Measurements from ENCODE around the gene BANK1.

Gene BANK1

GRCh38 chr4:102094481-102094880, 304.0 kb downstream of the BANK1 start:
- no peak for TF ChIP-seq CTCF (IDR thresholded peaks at IDR 0.05; ENCODE audit: control extremely low read depth, extremely low read depth, low read depth, missing control alignments)
- CTCF ChIA-PET: interaction anchor here (2.1 kb wide), 1 partner anchor 11 kb away, joined by 4 read pairs; no protein-coding TSS in a partner anchor
- POLR2A ChIA-PET: no interaction called here
- no peak for DNase-seq (ENCODE audit: extremely low spot score)

- ChIA-PET POLR2A (no interaction called here), CTCF (interaction anchor here (0.9 kb wide), 1 partner anchor 18 kb away, joined by 3 read pairs; no protein-coding TSS in a partner anchor)
- no peak for DNase-seq (ENCODE audit: extremely low spot score)
- no peak for TF ChIP-seq CTCF (IDR thresholded peaks at IDR 0.05; ENCODE audit: control extremely low read depth, extremely low read depth, low read depth, missing control alignments)
Observed at GRCh38 chr4:102103368-102103767, 312.8 kb downstream of the BANK1 start.

GRCh38 chr4:102104278-102104677, 313.7 kb downstream of the BANK1 start:
- DNase-seq (ENCODE audit: extremely low spot score): no peak
- CTCF ChIA-PET: interaction anchor here (1.4 kb wide), 1 partner anchor 9 kb away, joined by 3 read pairs; no protein-coding TSS in a partner anchor
- POLR2A ChIA-PET: no interaction called here
- no peak for TF ChIP-seq CTCF (IDR thresholded peaks at IDR 0.05; ENCODE audit: control extremely low read depth, extremely low read depth, low read depth, missing control alignments)

- no peak for DNase-seq (ENCODE audit: extremely low spot score)
- ChIA-PET POLR2A (no interaction called here), CTCF (no interaction called here)
- TF ChIP-seq CTCF (IDR thresholded peaks at IDR 0.05; ENCODE audit: control extremely low read depth, extremely low read depth, low read depth, missing control alignments): no peak
Observed at GRCh38 chr4:102105983-102106382, 315.5 kb downstream of the BANK1 start.

GRCh38 chr4:102114118-102114630, 323.6 kb downstream of the BANK1 start:
- TF ChIP-seq CTCF (IDR thresholded peaks at IDR 0.05; ENCODE audit: control extremely low read depth, extremely low read depth, low read depth, missing control alignments): no peak
- no peak for DNase-seq (ENCODE audit: extremely low spot score)
- ChIA-PET POLR2A (no interaction called here), CTCF (interaction anchor here (1.3 kb wide), 1 partner anchor 24 kb away, joined by 3 read pairs; no protein-coding TSS in a partner anchor)

- POLR2A ChIA-PET: no interaction called here
- no peak for DNase-seq (ENCODE audit: extremely low spot score)
- CTCF ChIA-PET: no interaction called here
Observed at GRCh38 chr4:102116121-102116520, 325.6 kb downstream of the BANK1 start.

More at GRCh38 chr4:102116121-102116520, 325.6 kb downstream of the BANK1 start:
- TF ChIP-seq CTCF (IDR thresholded peaks at IDR 0.05; ENCODE audit: control extremely low read depth, extremely low read depth, low read depth, missing control alignments): no peak
